SKM-1 (cell line): ENCODE results near the gene FAM120A.

ENCODE experiments used
- DNase-seq: peaks from one replicate; lab custom pipeline; 2025; ENCODE audit not compliant: unreplicated experiment; lab: John Stamatoyannopoulos, UW

Gene FAM120A

GRCh38 chr9:93467462-93467861 is 16.0 kb downstream of the FAM120A start:
- no peak for DNase-seq

- no peak for DNase-seq
These were observed 17.4 kb downstream of the FAM120A start for GRCh38 chr9:93468763-93469456.

DNA sequence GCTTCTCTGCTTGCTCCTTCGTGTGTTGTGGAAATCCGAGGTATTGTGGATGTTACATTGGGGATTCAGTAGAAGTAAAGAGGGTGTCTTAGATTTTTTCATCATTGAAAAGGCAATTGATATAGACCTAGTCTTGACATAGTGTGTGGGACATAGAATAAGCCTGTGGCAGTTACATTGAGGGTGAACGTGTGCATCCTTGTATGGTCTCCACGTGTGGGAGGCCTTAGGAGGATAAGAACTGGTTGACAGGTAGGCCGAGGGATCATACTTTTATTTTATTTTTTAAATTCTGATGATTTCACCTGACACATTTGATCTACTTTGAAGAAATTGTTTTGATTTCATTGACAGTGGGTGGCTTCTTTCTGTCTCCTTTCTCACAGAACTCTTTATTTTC is 18.9 kb downstream of the FAM120A start:
- no peak for DNase-seq

GRCh38 chr9:93471124-93471523 is 19.6 kb downstream of the FAM120A start:
- no peak for DNase-seq

DNA sequence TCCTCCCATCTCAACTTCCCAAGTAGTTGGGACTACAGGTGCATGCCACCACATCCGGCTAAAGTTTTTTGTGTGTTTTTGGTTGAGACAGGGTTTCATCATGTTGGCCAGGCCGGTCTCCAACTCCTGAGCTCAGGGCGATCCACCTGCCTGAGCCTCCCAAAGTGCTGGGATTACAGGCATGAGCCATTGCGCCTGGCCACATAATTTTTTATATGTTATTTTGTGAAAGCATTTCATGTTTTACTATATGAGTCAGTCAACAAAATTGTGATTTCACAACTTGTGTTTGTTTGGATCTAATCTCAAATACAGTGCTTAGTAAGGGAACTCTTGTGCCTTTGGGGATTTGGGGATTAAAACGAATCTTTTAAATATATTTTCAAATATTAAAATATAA is 21.9 kb downstream of the FAM120A start:
- DNase-seq, result no peak

GRCh38 chr9:93475108-93475507 is 23.6 kb downstream of the FAM120A start:
- no peak for DNase-seq

DNA sequence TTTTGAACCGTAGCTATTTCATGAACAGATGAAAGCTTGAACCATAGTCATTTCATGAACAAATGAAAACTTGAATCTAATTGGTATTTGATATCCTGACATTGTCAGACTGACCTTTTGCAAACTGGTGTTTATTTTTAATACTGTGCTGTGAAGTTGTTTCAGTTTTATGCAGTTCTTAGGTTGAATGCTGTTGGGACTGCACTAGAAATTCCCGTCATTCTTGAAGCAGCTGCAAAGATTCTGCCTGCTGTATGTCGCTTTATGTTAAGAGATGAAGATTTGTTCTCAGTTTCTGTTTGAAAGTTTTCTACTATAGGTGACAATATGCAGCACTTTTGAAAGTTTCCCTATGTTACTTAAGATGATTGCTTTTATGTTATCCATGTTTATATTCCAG is 24.4 kb downstream of the FAM120A start:
- DNase-seq, result no peak

- no peak for DNase-seq
These were observed 25.4 kb downstream of the FAM120A start for GRCh38 chr9:93476924-93477323.

DNA sequence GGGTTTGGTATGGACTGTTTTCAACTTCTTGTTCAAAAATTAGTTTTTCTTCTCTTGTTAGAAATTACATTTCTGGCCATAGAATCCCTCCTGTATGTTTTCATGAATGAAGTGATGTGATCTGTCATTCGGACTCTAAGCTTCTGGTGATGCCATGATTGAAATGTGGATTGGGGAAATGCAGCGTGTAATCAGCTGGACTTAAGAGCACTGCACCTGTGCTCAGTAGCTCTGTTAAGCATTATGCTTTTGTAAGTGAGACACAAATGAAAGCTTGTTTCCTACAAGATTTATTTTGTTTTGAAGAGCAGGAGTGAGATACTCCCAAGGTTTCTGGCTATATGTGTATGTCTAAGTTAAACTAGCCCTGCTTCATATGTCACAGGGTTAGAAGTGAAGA is 25.9 kb downstream of the FAM120A start:
- no peak for DNase-seq

- no peak for DNase-seq
These were observed 28.2 kb downstream of the FAM120A start for GRCh38 chr9:93479726-93480125.

GRCh38 chr9:93480262-93480661 is 28.8 kb downstream of the FAM120A start:
- no peak for DNase-seq

- no peak for DNase-seq
These were observed 29.3 kb downstream of the FAM120A start for GRCh38 chr9:93480728-93481324.

DNA sequence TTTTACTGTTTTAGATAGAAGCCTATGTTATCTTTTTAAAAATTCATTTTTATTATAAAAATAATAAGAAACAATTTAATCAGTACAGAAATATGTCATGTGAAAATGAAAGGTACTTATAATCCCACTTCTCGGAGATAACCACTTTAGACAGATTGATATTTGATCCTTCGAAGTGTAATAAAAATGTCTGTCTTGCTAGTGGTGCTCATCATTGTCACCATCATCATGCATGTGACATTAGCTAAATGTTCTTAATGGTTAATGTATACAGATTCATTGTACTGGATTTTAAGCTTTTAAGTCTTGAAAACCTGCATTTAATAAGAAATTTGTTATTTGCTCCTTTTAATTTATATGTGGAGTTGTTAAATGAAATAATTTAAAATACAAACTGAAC is 32.0 kb downstream of the FAM120A start:
- DNase-seq, result no peak

GRCh38 chr9:93486268-93486667 is 34.8 kb downstream of the FAM120A start:
- DNase-seq, result no peak

DNA sequence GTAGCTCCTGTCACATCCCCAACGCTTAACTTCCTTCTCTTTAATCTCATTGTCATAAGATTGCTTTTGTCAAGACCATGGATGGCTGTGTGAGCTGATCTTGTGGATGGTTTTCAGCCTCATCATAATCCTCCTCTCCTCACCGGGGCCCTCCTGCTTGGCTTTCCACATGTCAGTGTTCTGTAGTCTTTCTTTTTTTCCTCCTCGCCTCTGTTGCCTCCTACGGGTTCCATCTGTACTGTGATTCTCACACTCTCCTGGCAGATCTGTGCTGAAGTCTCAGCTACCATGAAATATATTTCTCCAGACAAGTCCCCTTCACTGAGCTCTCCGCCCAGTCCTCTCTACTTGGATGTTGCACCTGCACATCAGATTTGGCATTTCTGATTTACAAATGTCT is 36.8 kb downstream of the FAM120A start:
- DNase-seq, result no peak

DNA sequence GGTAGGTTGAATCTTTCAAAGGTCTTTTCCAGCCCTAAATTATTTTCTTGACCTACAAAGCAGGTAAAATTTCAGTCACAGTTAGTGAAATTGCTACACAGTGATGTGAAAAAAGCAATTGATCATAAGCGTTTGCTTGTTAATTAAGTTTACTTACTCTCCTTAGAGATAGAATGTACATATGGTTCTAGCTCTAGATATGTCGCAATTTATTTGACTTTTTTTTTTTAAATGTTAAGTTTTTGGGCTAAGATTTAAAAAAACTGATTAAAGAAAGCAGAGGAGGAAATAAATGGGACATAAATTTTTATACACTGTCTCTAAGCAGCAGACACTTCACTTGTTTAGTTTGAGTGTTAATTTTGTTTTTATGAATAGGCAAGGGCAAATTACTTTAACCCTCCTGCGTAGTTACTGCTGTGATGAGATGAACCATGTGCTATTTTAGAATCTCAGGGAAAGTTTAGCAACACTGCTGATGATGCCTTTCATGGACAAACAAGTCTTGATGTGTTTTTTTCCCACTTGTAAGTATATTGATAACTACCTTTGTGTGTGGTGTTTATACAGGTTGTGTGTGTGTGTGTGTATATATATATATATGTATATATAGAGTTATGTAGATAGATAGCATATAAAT is 40.2 kb downstream of the FAM120A start:
- DNase-seq, result no peak

DNA sequence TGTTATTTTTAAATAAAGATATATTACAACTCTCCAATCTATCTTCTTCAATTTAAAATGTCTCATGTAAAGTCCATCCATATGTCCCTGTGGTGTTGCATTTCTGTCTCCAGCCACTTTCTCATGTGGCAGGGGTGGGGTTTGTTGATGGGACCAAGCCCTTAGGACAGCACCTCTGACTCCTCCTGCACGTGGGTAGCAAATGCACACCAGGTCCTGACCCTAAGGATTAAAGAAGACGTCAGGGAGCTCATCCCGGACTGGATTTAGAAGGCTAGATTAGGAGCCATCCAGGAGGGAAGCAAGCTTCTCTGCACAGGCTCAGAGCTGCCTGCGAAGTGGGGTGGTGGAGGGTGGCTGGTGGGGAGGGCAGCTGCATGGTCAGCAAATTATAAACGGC is 40.8 kb downstream of the FAM120A start:
- DNase-seq, result no peak

- DNase-seq, result no peak
These were observed 42.5 kb downstream of the FAM120A start for GRCh38 chr9:93493949-93494348.

- DNase-seq, result no peak
These were observed 44.8 kb downstream of the FAM120A start for GRCh38 chr9:93496285-93496684.

- DNase-seq, result no peak
These were observed 49.2 kb downstream of the FAM120A start for GRCh38 chr9:93500571-93501298.

DNA sequence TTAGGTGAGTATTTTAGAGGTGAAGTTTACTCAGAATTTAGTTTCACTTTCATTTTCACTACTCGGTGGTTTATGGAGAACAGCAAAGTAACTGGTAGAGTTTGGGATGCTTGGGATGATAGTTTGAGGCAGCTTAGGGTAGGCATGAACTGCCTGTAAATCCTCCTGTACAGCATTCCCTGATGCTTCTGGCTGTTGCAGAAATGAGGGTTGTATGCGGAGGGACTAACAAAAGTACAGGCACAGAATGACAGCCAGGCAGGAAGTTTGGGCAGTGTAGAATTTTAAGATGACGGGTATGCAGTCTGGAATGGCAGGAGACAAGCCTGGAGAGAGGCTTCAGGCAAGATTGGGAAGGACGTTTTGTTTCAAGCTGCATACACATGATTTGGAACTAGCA is 49.9 kb downstream of the FAM120A start:
- DNase-seq, result no peak

- DNase-seq, result no peak
These were observed 51.9 kb downstream of the FAM120A start for GRCh38 chr9:93503381-93503780.
